GM18907 (cell line): ENCODE results near the gene BMPR1B.
"Not testable (repeated sequence)": the region's sequence is repeated elsewhere in the genome, so short reads cannot be mapped to it uniquely, and the experiment has no call there.

Experiments used
- ATAC-seq: cut with Tn5 transposase; IDR thresholded peaks from one replicate; pipeline ENCODE4 v1.9.1; 2021; ENCODE audit warnings: mild to moderate bottlenecking, moderate library complexity; ENCODE audit not compliant: unreplicated experiment

BMPR1B gene

GRCh38 chr4:95020521-95020920 lies 262.8 kb downstream of the BMPR1B start:
- ATAC-seq: no peak

- no peak for ATAC-seq
Measured at GRCh38 chr4:95021099-95021498, 263.3 kb downstream of the BMPR1B start.

GRCh38 chr4:95023110-95023509 lies 265.4 kb downstream of the BMPR1B start:
- no peak for ATAC-seq

DNA sequence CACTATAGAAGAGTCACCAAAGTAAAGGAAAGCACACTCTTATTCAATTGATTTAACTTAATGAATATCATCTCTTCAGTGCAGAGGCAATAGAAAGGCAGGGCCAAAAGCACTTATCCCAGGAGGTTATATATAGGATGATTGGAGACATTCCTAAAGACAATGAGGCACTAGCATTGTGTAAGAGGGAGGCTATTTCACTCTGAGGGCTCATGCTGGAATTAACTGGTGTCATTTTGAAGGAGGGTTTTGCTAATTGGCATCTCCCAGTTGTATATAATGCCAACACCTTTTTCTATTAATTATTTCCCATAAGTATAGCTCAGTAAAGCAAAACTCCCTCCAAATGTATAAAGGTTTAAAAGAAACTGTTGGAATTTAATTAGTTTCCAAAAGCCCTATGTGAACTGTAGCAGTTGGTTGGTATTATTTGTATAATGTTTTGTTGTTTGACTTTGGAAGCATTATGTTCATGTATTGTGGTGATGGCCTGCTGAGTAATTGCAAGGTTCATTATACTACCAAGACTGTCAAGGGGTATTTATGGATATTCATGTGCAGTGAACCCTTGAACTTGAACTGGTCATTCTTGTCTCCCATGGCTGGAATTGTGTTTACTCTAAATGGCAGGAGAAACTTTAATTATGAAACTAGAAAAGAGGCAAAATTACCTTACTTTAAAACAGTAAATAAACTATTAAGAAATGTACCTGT lies 270.3 kb downstream of the BMPR1B start:
- no peak for ATAC-seq

DNA sequence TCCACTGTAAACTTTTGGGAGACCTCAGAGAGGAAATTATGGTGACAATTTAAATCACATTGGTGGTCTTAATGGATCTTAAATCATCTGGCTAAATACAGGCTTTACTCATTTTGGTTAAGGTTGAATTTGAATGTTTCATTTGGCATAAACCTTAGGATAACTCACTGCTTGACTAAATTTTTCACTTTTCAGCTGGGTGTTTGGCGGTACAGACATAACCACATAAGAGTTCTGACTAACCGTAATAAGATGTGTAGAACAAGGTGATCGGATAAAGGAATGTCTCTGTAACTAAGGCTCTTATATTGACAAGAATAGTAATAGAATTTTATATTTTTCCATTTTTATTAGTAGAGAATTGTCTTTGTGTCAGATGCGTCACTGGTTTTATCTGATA lies 281.0 kb downstream of the BMPR1B start:
- ATAC-seq: no peak

DNA sequence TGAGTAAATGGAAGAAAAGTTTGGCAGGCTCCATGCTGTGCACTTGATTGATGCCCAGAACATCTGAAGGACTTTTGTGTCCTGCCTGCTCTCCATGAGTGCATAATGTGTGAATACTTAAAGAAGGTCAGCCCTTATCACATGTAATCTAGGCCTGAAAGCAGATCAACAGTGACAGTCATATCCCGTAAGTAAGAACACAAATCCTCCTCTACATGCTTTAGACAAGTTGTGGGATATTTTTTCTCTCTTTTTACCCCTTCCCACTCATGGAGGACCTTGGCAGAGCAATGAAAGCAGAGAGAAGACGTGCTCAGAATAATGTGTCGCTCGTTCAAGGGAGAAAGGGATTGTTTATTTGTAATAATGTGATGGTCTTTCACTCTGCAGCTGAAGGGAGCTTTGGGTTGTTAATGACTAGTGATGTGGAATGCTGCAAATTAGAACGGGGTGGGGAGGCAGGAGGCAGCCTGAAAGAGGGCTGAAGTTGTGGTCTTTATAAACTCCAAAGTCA lies 286.6 kb downstream of the BMPR1B start:
- no peak for ATAC-seq

DNA sequence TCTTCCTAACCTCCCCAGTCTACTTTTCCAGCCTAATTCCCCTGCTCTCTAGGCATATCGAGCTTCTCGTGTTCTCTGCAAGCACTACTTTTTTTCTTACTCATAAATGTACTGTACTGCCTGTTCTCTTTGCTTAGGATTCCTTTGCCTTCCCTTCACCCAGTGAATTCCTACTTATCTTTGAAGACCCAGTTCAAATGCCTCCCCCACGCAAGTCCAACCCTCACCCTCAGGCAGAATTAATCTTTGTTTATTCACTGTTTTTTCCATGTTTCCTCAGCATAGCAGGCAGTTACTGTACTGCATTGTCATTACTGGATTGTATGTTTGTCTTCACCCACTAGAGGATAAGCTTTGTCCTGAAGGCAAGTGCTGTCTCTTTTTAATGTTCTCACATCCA lies 287.7 kb downstream of the BMPR1B start:
- no peak for ATAC-seq

- no peak for ATAC-seq
Measured at GRCh38 chr4:95048296-95048695, 290.5 kb downstream of the BMPR1B start.

DNA sequence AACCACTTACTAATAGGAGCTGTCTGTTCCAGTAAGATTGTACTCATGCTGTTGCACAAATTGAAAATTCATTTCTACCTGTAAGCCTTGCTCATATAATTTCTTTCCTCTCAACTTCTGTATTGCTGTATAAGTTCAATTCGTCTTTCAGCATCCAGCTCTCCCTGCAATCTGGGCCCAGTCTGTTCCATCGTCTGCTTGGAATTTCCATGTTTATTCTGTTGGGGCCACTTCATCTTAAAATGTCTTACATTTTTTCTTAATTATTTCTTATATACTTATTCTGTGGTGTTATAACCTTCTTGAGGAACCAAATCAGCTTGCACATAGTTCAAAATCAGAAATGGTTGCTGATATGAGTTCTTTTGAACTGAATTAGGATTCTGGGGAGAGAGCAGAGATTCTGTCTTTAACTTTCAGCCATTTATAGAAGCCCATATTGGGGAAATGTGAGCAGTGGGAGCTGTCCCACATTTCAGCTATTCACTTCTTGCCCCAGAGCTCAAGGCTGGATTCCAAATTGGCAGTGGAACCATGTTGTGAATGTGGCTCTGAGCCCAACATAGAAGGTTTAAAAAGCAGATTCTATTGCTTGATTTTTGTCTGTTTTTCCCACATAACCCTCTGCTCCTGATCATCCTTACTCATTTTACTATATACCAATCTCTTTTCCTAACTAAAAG lies 291.9 kb downstream of the BMPR1B start:
- ATAC-seq: no peak

DNA sequence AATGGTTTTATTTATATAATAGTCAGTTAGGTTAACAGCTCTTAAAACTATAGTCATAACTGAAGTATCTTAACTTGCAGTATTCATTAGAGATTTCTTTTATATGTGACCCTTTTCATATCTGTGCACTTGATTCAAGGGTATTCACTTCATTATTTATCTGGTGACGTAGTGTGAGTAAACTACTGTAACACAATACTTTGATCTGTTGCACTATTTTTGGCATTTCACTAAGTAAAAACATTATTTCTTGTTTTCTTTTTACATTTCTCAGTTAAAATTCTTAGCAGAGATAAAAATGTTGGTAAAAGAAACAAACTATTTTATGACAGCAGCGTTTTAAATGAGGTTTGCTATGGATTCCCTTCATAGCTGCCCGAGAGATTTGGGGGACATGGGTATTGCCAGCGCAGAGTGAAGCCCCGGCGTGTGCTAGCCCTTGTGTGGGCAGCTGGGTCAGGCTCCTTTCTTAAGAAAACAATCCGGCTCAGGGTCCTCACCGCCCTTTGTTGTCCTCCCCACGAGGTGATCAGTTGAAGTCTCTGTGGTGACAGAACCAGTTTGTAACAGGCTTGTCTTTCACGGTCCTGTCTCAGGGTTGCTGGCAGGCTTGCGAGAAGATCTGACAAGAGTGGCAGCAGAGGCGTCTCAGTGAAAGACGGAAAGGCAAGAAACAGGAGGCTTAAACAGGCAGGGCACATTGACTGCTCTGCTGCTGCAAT lies 293.4 kb downstream of the BMPR1B start:
- ATAC-seq: no peak

- ATAC-seq: no peak
Measured at GRCh38 chr4:95051702-95052020, 293.9 kb downstream of the BMPR1B start.

GRCh38 chr4:95058991-95059390 lies 301.2 kb downstream of the BMPR1B start:
- no peak for ATAC-seq

- no peak for ATAC-seq
Measured at GRCh38 chr4:95059663-95060062, 301.9 kb downstream of the BMPR1B start.

- ATAC-seq: no peak
Measured at GRCh38 chr4:95061220-95061619, 303.5 kb downstream of the BMPR1B start.

DNA sequence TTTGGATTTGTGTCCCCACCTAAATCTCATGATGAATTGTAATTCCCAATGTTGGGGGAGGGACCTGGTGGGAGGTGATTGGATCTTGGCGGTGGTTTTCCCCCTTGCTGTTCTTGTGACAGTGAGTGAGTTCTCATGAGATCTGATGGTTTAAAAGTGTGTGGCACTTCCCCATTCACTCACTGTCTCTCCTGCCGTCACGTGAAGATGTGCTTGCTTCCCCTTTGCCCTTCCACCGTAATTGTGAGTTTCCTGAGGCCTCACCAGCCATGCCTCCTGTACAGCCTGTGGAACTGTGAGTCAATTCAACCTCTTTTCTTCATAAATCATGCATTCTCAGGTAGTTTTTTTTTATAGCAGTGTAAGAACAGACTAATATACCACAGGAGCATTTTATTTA lies 304.0 kb downstream of the BMPR1B start:
- not testable (repeated sequence) for ATAC-seq

DNA sequence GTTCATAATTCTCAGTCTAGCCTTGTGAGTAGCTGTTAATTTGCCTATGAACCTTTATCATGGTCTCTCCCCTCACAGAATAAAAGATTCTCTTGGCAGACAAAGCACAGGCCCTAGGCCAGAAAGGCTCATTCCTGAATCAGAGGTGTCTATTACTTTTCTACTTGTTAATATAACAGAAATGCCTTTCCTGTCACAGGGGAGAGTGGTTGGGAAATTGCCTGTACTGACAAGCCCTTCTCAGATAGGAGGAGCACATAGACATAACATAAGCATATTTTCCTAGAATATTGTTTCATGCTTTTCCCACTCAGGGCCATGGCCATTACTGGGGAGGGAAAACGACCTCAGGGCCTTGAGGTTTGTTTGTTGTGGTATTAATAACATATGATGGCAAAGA lies 308.3 kb downstream of the BMPR1B start:
- no peak for ATAC-seq

DNA sequence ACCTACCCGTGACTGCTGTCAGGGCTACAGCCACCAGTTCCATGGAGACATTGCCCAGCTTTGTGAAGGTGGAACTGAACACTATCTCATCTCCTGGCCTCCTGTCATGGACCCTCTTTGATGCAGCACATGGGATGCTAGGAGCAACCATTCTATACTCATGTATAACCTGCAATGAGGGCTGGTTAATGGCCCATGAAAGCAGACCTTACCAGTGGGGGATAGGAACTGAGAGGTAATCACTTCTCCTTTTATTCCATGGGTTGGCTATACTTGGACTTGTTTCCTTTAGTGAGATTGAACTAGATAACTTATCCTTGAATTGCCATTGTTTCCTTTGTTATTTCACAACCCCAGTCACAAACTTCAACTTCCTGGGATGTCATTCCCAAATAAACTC lies 310.6 kb downstream of the BMPR1B start:
- no peak for ATAC-seq

DNA sequence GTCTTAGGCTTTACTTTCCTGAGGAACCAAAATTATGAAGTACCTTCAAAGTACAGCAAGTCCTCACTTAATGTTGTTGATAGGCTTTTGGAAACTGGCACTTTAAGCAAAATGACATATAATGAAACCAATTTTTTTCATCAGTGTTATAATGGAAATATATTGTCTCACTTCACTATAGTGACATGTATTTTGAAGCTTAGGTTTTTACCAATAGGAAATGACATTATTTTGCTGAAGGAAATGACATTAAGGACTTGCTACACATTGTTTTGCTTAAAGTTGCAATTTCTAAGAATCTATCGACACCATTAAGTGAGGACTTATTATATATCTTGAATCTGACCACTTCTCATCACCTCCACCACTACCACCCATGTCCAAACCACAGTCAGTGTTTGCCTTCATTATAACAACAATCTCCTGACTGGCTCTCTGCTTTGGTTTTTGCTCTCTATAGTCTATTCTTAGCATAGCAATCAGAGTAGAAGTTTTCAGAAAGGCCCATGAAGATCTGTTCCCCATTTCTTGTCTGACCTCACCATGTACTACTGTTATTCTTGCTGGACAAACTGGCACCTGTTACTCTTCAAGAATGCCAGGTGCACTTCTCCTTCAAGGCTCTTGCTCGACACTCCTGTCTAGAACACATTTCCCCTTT lies 311.2 kb downstream of the BMPR1B start:
- ATAC-seq: no peak

DNA sequence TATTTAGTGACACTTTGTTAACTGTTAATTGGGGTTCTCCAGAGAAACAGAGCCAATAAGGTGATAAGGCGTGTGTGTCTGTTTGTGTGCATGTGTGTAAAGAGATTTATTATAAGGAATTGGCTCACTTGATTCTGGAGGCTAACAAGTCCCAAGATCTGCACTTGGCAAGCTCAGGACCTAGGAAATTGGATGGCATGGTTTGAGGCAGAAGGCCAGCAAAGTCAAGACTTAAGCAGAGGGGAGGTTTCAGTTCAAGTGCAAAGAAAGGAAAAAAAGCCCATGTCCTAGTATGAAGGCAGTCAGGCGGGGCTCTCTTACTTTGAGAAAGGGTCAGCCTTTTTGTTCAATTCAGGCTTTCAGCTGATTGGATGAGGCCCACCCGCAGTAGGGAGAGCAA lies 314.1 kb downstream of the BMPR1B start:
- ATAC-seq: no peak

DNA sequence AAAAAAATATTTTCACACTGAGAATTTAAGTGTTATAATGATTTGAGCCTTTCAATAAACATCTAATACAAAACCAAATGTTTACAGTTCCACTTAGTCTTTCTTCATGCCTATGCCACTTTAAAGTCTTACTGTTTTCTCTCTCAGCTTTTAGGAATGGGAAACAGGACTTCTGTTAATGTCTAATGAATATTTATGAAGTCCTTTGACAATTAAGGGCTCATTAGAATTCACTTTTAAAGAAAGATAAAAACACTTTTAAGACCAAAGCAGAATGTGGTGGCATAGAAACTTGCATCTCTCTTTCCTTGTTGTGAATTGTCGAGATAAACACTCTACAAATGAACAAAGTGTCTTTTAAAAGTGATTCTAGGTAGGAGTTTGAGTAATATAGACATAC lies 315.9 kb downstream of the BMPR1B start:
- ATAC-seq: no peak

DNA sequence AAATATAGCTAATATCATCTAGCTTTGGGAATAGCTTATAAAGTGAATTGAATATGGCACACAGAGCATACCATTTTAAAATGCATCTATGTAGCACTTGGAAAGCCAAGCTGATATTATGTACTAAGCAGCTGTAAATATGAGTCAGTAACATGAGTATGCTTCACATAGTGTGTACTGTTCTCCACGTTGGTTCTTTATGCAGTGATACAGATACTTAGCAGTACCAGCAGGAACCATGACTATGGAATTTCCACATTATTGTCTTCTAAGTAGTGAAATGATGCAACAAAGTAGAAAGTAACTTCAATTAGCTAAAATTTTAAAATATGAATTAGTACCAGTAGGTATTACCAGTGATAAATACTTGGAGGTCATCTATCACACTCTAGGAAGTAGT lies 320.1 kb downstream of the BMPR1B start:
- ATAC-seq: no peak
